Prostate gland (tissue), 2 donors: ENCODE measurements around the gene BAIAP2L1.

Experiments
- POLR2A ChIP-seq: fragments of 450-650 bp; IDR thresholded peaks from one replicate; pipeline ENCODE4 v1.6.1; 2016; ENCODE audit warnings: antibody characterized with exemption, mild to moderate bottlenecking
- POLR2AphosphoS5 ChIP-seq: sonication (generic); formaldehyde crosslinking; IDR thresholded peaks from one replicate; pipeline ENCODE4 v1.6.1; 2017; ENCODE audit warnings: antibody characterized with exemption
- TF ChIP-seq, protein P1 (sequence below), 4 experiments: fragments of 200-600 bp in 2 of 4; fragments of 450-650 bp in 2 of 4; sonication (generic) in 2 of 4; IDR thresholded peaks; 1 replicate in 3 of 4; 2 replicates in 1 of 4; pipeline ENCODE4 v1.5.1; 2016 to 2019; ENCODE audit warnings: antibody characterized with exemption in 4 of 4, mild to moderate bottlenecking in 2 of 4, moderate library complexity in 2 of 4

DNA sequence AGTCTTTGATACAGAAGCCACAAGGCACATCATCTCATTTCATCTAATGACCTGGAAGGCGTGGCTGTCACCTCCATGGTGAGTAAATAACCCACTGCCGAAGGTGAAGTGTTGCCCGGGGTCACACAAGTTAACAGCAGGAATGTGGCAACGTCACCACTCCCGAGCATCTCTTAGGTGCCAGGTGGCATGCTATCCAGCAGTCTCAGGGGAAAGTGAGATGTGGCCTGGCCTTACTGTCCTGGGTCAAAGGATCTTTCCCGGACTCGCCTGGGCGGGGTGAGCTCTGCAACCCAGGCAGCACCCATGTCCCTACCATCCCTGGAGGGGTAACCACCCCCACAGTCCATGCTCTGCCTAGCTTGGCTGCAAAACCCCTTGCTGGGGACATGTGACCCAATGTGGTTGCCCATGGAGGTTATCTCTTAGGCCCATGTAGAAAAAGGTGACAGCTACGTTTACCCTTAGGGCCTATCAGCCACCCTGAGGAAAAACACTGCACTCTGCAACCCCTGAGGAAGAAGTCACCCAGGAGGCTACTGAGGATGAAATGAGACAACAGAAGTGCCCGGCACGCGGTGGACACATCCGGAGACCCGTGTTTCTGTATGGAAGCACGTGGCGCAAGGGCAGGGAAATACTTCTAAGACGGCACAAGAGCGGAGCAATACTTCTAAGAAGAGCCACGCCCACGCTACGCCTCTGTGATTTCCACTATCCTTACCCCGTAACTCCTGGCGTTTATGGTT lies 52.0 kb downstream of the BAIAP2L1 start:
- TF ChIP-seq, protein P1, sequence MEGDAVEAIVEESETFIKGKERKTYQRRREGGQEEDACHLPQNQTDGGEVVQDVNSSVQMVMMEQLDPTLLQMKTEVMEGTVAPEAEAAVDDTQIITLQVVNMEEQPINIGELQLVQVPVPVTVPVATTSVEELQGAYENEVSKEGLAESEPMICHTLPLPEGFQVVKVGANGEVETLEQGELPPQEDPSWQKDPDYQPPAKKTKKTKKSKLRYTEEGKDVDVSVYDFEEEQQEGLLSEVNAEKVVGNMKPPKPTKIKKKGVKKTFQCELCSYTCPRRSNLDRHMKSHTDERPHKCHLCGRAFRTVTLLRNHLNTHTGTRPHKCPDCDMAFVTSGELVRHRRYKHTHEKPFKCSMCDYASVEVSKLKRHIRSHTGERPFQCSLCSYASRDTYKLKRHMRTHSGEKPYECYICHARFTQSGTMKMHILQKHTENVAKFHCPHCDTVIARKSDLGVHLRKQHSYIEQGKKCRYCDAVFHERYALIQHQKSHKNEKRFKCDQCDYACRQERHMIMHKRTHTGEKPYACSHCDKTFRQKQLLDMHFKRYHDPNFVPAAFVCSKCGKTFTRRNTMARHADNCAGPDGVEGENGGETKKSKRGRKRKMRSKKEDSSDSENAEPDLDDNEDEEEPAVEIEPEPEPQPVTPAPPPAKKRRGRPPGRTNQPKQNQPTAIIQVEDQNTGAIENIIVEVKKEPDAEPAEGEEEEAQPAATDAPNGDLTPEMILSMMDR (IDR thresholded peaks at IDR 0.05), result no peak
- no peak for TF ChIP-seq POLR2A
- TF ChIP-seq POLR2AphosphoS5, result no peak
